GM18519 (cell line): ENCODE measurements around the gene APOLD1.
"Not testable (repeated sequence)": the region's sequence is repeated elsewhere in the genome, so short reads cannot be mapped to it uniquely, and the experiment has no call there.

Experiments used
- ATAC-seq: cut with Tn5 transposase; IDR thresholded peaks from one replicate; pipeline ENCODE4 v1.9.1; 2021; ENCODE audit warnings: mild to moderate bottlenecking, moderate library complexity; ENCODE audit not compliant: unreplicated experiment, low FRiP score

APOLD1 gene

GRCh38 chr12:12784911-12785814 is at the start of gene APOLD1:
Gene APOLD1, plus strand, starts transcription at chr12:12785659. Its CDS starts 33 bp downstream, at chr12:12785692.
- no peak for ATAC-seq

- peak; percentile 75 for ATAC-seq
Measured at GRCh38 chr12:12736759-12737676, 48.4 kb upstream of the APOLD1 start.

- ATAC-seq: not testable (repeated sequence)
Measured at GRCh38 chr12:12738152-12738551, 47.3 kb upstream of the APOLD1 start.

GRCh38 chr12:12741660-12742059 is 43.8 kb upstream of the APOLD1 start:
- ATAC-seq: no peak

GRCh38 chr12:12744546-12745305 is 40.7 kb upstream of the APOLD1 start:
- ATAC-seq: no peak

- ATAC-seq: no peak
Measured at GRCh38 chr12:12745576-12746211, 39.8 kb upstream of the APOLD1 start.

- no peak for ATAC-seq
Measured at GRCh38 chr12:12747278-12747677, 38.2 kb upstream of the APOLD1 start.

- no peak for ATAC-seq
Measured at GRCh38 chr12:12748044-12748443, 37.4 kb upstream of the APOLD1 start.

GRCh38 chr12:12749433-12749832 is 36.0 kb upstream of the APOLD1 start:
- no peak for ATAC-seq

- ATAC-seq: no peak
Measured at GRCh38 chr12:12755923-12756322, 29.5 kb upstream of the APOLD1 start.

GRCh38 chr12:12757121-12757520 is 28.3 kb upstream of the APOLD1 start:
- ATAC-seq: no peak

- ATAC-seq: no peak
Measured at GRCh38 chr12:12759234-12759915, 26.1 kb upstream of the APOLD1 start.

GRCh38 chr12:12764824-12765223 is 20.6 kb upstream of the APOLD1 start:
- no peak for ATAC-seq

- ATAC-seq: no peak
Measured at GRCh38 chr12:12770262-12770661, 15.2 kb upstream of the APOLD1 start.

- no peak for ATAC-seq
Measured at GRCh38 chr12:12774791-12775190, 10.7 kb upstream of the APOLD1 start.

- ATAC-seq: no peak
Measured at GRCh38 chr12:12776261-12776660, 9.2 kb upstream of the APOLD1 start.

GRCh38 chr12:12777092-12777491 is 8.4 kb upstream of the APOLD1 start:
- ATAC-seq: no peak

GRCh38 chr12:12779007-12779406 is 6.5 kb upstream of the APOLD1 start:
- ATAC-seq: no peak

GRCh38 chr12:12779529-12779928 is 5.9 kb upstream of the APOLD1 start:
- ATAC-seq: no peak
